Gastroesophageal sphincter (tissue), 4 donors: ENCODE measurements around the gene GET3. TPM values are rescaled to one million over a fixed set of nuclear protein-coding genes. Genes with fewer than 3 reads are reported as not detected.

ENCODE experiments used
- ATAC-seq: fragments of 150-250 bp; one replicate; pipeline ENCODE4 v1.9.1; 2016; ENCODE audit warnings: mild to moderate bottlenecking, moderate library complexity
- H3K27ac ChIP-seq, 4 donors: fragments of 200-600 bp; sonication (generic) in 3 of 4; 1 replicate in 3 of 4; 2 replicates in 1 of 4; pipeline ENCODE4 v1.5.1; 2016 to 2019
- H3K27me3 ChIP-seq: fragments of 200-600 bp; sonication (generic); one replicate; pipeline ENCODE4 v1.5.1; 2019
- H3K36me3 ChIP-seq, 2 donors: fragments of 200-600 bp; sonication (generic); one replicate each; pipeline ENCODE4 v1.5.1; 2019; ENCODE audit warnings: control low read depth in 1 of 2
- H3K4me1 ChIP-seq, 3 donors: fragments of 200-600 bp; sonication (generic); 1 replicate in 2 of 3; 2 replicates in 1 of 3; pipeline ENCODE4 v1.5.1; 2016 to 2019; ENCODE audit warnings: control low read depth in 2 of 3
- H3K4me3 ChIP-seq, 2 donors: fragments of 200-600 bp; sonication (generic); one replicate each; pipeline ENCODE4 v1.5.1; 2019; ENCODE audit warnings: mild to moderate bottlenecking in 1 of 2, moderate library complexity in 1 of 2
- H3K9me3 ChIP-seq, 3 donors: fragments of 200-600 bp; sonication (generic); one replicate each; pipeline ENCODE4 v1.5.1; 2017 to 2019; ENCODE audit warnings: control low read depth in 2 of 3
- EP300 ChIP-seq: sonication (generic); formaldehyde crosslinking; IDR thresholded peaks from one replicate; pipeline ENCODE4 v1.6.1; 2017; ENCODE audit warnings: antibody characterized with exemption, mild to moderate bottlenecking
- POLR2A ChIP-seq, 2 donors: fragments of 450-650 bp; IDR thresholded peaks; one replicate each; pipeline ENCODE4 v1.6.1; 2017; ENCODE audit warnings: antibody characterized with exemption in 2 of 2, mild to moderate bottlenecking in 2 of 2, moderate library complexity in 1 of 2
- POLR2AphosphoS5 ChIP-seq: sonication (generic); formaldehyde crosslinking; IDR thresholded peaks from one replicate; pipeline ENCODE4 v1.6.1; 2017; ENCODE audit warnings: antibody characterized with exemption
- WGBS, 2 donors: methylation state at CpG; one replicate each; pipeline ENCODE4 v1.1.5; 2018; ENCODE audit warnings: low coverage in 1 of 2; 5-methylcytosine and 5-hydroxymethylcytosine counted together
- total RNA-seq, 4 donors: library from RNA; depleted of rRNA; stranded (reverse); fragments of >200 nt; gene quantifications; one replicate each; pipeline ENCODE4 v1.1.0, GENCODE V29; 2016
- TF ChIP-seq, protein P1 (sequence below), 4 experiments: fragments of 200-600 bp in 2 of 4; fragments of 450-650 bp in 2 of 4; sonication (generic) in 1 of 4; IDR thresholded peaks; one replicate each; pipeline ENCODE4 v1.5.1; 2017 to 2019; ENCODE audit warnings: antibody characterized with exemption in 4 of 4, mild to moderate bottlenecking in 2 of 4, moderate library complexity in 2 of 4

Gene GET3
- 10 to 100 TPM; 47.3 to 58.2 (median 55.8) TPM for total RNA-seq

DNA sequence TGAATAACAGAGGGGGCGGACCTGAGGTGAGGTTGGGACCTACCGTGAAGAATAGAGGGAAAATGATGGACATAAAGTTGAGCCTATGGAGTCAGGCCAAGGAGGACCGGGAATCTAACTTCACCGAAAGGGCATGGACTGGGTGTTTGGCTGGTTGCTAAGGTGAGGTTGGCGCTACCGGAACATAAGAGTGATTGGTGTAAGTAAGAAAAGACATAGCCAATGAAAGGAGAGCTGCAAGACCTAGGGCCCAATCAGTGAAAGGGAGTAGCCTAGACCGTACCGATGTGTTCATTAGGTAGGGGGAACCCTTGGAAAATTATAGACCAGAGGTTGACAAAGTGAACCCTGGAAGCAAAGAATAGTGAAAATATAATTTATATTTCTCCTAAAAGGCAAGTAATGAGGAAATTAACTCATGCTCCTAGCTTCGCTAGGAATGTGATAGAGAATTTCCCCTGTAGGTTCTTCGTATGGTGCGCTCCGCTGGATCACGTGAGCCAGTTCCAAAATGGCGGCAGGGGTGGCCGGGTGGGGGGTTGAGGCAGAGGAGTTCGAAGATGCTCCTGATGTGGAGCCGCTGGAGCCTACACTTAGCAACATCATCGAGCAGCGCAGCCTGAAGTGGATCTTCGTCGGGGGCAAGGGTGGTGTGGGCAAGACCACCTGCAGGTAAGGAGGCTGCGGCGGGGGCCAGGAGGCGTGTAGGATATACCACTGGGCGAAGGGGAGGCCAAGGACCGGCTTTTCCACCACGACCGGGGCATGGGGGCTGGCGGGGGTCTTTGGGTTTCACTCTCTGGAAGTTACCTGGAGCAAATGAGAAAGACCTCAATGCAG, at the start of gene GET3:
Gene GET3, plus strand, starts transcription at position 503 of the 840 bp plus-strand sequence. Its CDS starts 9 bp downstream, at position 512.
- Histone ChIP-seq H3K9me3 (no peaks in the 10 kb centered on the region), H3K27me3 (no peaks in the 10 kb centered on the region), H3K4me1 (peaks cover 4 to 54% (median 26%) of the 10 kb centered on the region in 3 donors), H3K4me3 (peak within 1 kb of the TSS; percentile 56 to 81), H3K36me3 (peaks cover 0 to 39% of the 10 kb centered on the region in 2 donors), H3K27ac (peak within 1 kb of the TSS; percentile 58 to 90 (median 84))
- TF ChIP-seq, protein P1, sequence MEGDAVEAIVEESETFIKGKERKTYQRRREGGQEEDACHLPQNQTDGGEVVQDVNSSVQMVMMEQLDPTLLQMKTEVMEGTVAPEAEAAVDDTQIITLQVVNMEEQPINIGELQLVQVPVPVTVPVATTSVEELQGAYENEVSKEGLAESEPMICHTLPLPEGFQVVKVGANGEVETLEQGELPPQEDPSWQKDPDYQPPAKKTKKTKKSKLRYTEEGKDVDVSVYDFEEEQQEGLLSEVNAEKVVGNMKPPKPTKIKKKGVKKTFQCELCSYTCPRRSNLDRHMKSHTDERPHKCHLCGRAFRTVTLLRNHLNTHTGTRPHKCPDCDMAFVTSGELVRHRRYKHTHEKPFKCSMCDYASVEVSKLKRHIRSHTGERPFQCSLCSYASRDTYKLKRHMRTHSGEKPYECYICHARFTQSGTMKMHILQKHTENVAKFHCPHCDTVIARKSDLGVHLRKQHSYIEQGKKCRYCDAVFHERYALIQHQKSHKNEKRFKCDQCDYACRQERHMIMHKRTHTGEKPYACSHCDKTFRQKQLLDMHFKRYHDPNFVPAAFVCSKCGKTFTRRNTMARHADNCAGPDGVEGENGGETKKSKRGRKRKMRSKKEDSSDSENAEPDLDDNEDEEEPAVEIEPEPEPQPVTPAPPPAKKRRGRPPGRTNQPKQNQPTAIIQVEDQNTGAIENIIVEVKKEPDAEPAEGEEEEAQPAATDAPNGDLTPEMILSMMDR (IDR thresholded peaks at IDR 0.05): peak in 2 of 4 experiments; percentile 63 to 71
- TF ChIP-seq POLR2A (IDR thresholded peaks at IDR 0.05) (peak; percentile 29 to 47), POLR2AphosphoS5 (peak; percentile 56), EP300 (no peak)
- peak; percentile 94 for ATAC-seq
- 1% methylated on average over 18 to 19 of the region's 29 CpGs for WGBS, 2 donors

DNA sequence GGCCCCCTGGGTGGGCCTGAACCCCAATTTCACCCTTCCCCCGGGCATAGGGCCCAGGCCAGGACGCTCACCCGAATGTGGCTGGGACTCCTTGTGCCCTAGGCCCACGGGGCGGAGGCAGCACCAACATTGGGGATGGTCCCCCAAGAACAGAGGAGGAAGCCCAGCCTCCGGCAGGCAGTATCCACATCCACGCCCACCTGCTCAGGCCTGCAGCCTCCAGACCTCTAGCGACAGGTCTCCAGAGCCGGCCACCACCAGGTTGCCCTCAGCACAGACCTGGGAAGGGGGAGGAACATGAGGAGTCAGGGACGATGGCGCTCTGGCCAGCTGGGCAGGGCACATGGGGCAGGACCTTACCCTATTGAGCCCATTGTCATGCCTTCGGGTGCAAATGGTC, 48.3 kb upstream of the GET3 start:
- no peak for ATAC-seq
- Histone ChIP-seq H3K27me3 (no peaks in the 10 kb centered on the region), H3K4me3 (no peak overlapping the region), H3K9me3 (no peaks in the 10 kb centered on the region), H3K36me3 (peaks cover 0 to 6% of the 10 kb centered on the region in 2 donors), H3K27ac (no peak overlapping the region), H3K4me1 (no peaks in the 10 kb centered on the region)
- no peak for TF ChIP-seq EP300
- no peak for TF ChIP-seq POLR2A (IDR thresholded peaks at IDR 0.05)
- TF ChIP-seq POLR2AphosphoS5: no peak
- TF ChIP-seq, protein P1 (IDR thresholded peaks at IDR 0.05): no peak
- 100% methylated on average over 2 of the region's 12 CpGs; no CpG with 5 or more reads in 1 of the 2 donors for WGBS, 2 donors

DNA sequence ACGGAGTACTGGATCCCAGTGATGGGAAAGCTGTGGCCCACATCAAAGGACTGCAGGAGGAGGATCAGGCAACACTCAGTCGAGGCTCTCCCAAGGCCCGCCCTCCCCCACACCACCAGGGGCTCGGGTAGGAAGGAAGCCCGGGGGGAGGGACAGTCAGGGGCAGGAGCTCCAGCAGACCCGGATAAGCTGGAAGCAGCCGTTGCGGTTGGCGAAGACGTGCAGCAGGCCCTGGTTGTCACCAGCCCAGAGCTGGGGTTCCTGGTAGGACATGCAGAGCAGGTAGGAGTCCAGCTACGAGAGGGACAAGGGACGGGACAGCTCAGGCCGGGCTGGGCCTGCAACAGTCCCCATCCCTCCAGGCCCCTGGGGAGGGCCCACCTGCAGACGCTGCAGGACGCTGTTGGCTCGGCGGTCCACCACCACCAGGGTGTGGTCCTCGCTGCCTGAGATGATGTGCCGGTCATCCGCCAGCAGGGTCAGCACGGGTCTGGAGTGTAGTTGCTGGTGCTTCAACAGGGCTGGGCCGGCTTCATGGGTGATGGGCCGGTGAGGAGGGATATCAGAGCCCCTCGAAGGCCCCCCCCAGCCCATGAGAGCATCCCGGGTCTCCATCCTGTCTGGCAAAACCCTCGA, 47.6 kb upstream of the GET3 start:
- Histone ChIP-seq H3K27ac (no peak overlapping the region), H3K9me3 (no peaks in the 10 kb centered on the region), H3K36me3 (peaks cover 0 to 6% of the 10 kb centered on the region in 2 donors), H3K27me3 (no peaks in the 10 kb centered on the region), H3K4me1 (no peaks in the 10 kb centered on the region), H3K4me3 (no peak overlapping the region)
- no peak for ATAC-seq
- 74% methylated on average over 11 of the region's 26 CpGs; no CpG with 5 or more reads in 1 of the 2 donors for WGBS, 2 donors
- no peak for TF ChIP-seq EP300
- TF ChIP-seq POLR2AphosphoS5: no peak
- TF ChIP-seq, protein P1 (IDR thresholded peaks at IDR 0.05): no peak
- TF ChIP-seq POLR2A (IDR thresholded peaks at IDR 0.05): no peak

DNA sequence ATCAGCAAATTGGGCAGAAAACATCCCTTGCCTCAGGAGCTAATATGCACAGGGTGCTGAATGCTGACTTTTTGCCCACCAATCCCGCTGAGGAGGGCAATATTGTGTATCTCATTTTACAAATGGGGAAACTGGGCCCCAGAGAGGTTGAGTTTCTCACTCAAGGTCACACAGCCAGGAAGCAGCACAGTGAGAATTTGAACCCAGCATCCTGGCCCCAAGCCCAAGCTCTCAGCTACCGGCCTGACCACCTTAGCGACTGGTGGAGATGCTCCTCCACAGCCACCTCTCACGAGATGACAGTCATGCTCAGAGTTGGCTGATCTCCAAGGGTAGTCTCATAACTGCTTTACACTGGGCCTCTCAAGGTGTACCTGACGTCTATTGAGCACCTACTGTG, 44.3 kb upstream of the GET3 start:
- Histone ChIP-seq H3K4me1 (peaks cover 0 to 24% (median 10%) of the 10 kb centered on the region in 3 donors), H3K9me3 (no peaks in the 10 kb centered on the region), H3K4me3 (no peak overlapping the region), H3K27ac (no peak overlapping the region), H3K36me3 (peaks cover 0 to 8% of the 10 kb centered on the region in 2 donors), H3K27me3 (no peaks in the 10 kb centered on the region)
- TF ChIP-seq POLR2A (IDR thresholded peaks at IDR 0.05) (no peak), EP300 (no peak), POLR2AphosphoS5 (no peak)
- TF ChIP-seq, protein P1 (IDR thresholded peaks at IDR 0.05): no peak
- no peak for ATAC-seq
- 90% methylated on average over 2 of the region's 5 CpGs; no CpG with 5 or more reads in 1 of the 2 donors for WGBS, 2 donors
